ENCODE results near the gene NCCRP1. TPM values are rescaled to one million over a fixed set of nuclear protein-coding genes. Genes with fewer than 3 reads are reported as not detected.

Gene NCCRP1
- total and polyA plus RNA-seq, 2 donors (not counting 3 experiments of a cell fraction or from before 2014, with no cell fraction given): 0.06 TPM; not detected in 1

- dilution Hi-C loops (cut with MboI; ENCODE audit: extremely low pct_ligation_motif_present, low sequenced_read_pairs) (no loop called here), intact Hi-C loops (cut with micrococcal nuclease) (no loop called here)
- Histone ChIP-seq H3K27me3 (ENCODE audit: control insufficient read depth in 2 of 2, insufficient read depth in 2 of 2, low read length in 2 of 2) (no peaks in the 10 kb centered on the region), H3K4me2 (ENCODE audit: insufficient read depth, low read length) (no peak overlapping the region), H2AFZ (ENCODE audit: low read depth, low read length) (no peak overlapping the region), H3K79me2 (ENCODE audit: control insufficient read depth, insufficient read depth, low read length) (no peaks in the 10 kb centered on the region), H3K27ac (ENCODE audit: insufficient read depth, low read depth, low read length) (no peak overlapping the region), H4K20me1 (replicated peaks; ENCODE audit: control insufficient read depth, extremely low read depth, insufficient read depth, low read length) (no peaks in the 10 kb centered on the region), H3K4me3 (replicated peaks in 1 of 3; ENCODE audit: insufficient read depth in 1 of 3, low read depth in 1 of 3, low read length in 3 of 3) (no peak overlapping the region), H3K9me3 (replicated peaks; ENCODE audit: control insufficient read depth, insufficient read depth, low read length) (no peaks in the 10 kb centered on the region), H3K4me1 (ENCODE audit: control insufficient read depth, extremely low read depth, insufficient read depth, low read length) (no peaks in the 10 kb centered on the region), H3K9ac (replicated peaks; ENCODE audit: extremely low read depth, insufficient read depth, low read length) (no peak overlapping the region), H3K36me3 (ENCODE audit: control insufficient read depth in 2 of 2, extremely low read depth in 1 of 2, insufficient read depth in 2 of 2, low read length in 2 of 2) (peaks cover 3 to 37% of the 10 kb centered on the region in 2 experiments), H3K9me1 (replicated peaks; ENCODE audit: control insufficient read depth, extremely low read depth, insufficient read depth, low read length) (no peaks in the 10 kb centered on the region)
- DNase-seq (ENCODE audit: low read depth, low spot score) (no peak), FAIRE-seq (no peak)
- POLR2A ChIA-PET: no interaction called here
- CTCF ChIA-PET: interaction anchor here (1.1 kb wide), 1 partner anchor 122 kb away, joined by 3 read pairs; no protein-coding TSS in a partner anchor
- TF ChIP-seq MYC (IDR thresholded peaks at IDR 0.05; ENCODE audit: low read depth, low read length) (no peak), CTCF (IDR thresholded peaks at IDR 0.05; ENCODE audit: extremely low read depth in 1 of 2, insufficient read depth in 1 of 2, low read depth in 1 of 2, low read length in 2 of 2) (no peak), POLR2A (IDR thresholded peaks at IDR 0.05; ENCODE audit: low read depth, low read length) (no peak), JUN (IDR thresholded peaks at IDR 0.05; ENCODE audit: borderline replicate concordance, insufficient read depth, insufficient read length, low read depth) (no peak), GATA2 (IDR thresholded peaks at IDR 0.05; ENCODE audit: insufficient read depth, insufficient read length, low read depth, low read length) (no peak), POLR2AphosphoS5 (IDR thresholded peaks at IDR 0.05; ENCODE audit: insufficient read depth, low read depth, low read length) (no peak), FOS (IDR thresholded peaks at IDR 0.05; ENCODE audit: borderline replicate concordance, insufficient read depth, low read length) (no peak), MAX (IDR thresholded peaks at IDR 0.05; ENCODE audit: insufficient read depth, insufficient read length) (no peak), EZH2 (IDR thresholded peaks at IDR 0.05; ENCODE audit: borderline replicate concordance, low read depth, low read length, severe bottlenecking) (no peak)
- no TSS peak for BruUV-seq (replicated peaks)
These were observed 23.2 kb upstream of the NCCRP1 start for GRCh38 chr19:39173502-39173991.
